GM10847 (cell line): ENCODE data around the gene ETV7.

Experiments
- POLR2A ChIP-seq: IDR thresholded peaks from 2 replicates; pipeline ENCODE4 v1.6.1; 2011; ENCODE audit not compliant: insufficient read length; ENCODE audit errors: extremely low read depth

ETV7 gene

DNA sequence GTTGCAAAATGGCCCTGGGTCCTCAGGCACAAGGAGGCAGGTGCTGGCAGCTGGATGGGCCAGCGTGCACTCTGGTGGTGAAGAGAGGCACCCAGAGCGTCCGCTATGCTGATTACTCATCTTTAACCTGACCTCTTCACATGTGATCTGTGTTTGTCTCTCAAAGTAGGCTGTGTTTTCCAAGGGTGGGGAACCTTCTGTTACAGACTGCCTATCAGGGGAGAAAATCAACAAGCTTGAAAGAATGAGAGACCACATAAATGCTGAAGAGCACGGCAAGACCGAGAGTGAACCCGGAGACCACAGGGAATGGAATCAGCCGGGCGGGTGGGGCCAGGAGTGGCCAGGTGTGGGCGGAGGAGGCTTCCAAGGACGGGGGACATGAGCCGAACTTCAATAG, 67.0 kb downstream of the ETV7 start:
- no peak for TF ChIP-seq POLR2A

DNA sequence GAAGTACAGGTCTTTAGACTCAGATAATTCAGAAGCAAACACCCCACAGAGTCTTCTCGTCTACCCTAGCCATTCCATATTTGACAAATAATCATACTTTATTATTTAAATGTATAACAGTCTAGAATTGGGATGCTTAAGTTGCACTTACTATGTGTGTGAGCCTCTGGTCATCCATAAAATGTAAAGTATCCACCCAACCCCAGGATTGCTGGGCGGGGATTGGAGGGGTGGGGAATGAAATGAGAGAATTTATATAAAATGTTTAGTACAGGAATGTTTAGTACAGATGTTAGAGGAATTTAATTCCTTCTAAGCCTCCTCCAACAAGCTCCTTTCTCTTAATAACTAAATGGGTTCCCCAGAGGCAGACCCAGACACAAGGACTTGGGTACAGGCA, 67.6 kb downstream of the ETV7 start:
- no peak for TF ChIP-seq POLR2A

DNA sequence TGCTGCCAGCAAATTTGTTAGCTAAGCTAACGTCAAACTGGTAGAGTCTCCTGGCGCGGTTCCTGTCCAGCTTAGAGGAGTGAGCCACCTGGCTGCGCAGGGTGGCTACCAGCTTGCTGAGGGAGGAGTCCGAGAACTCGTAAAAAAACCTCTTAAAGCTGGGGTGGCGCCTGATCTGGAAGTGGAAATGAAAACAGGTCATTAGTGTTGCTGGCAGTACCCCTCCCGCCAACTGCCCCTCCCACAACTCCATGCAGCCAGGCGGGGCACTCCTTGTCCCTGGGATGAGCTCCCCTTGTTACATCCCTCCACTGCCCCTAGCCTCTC, 68.1 kb downstream of the ETV7 start:
- no peak for TF ChIP-seq POLR2A

DNA sequence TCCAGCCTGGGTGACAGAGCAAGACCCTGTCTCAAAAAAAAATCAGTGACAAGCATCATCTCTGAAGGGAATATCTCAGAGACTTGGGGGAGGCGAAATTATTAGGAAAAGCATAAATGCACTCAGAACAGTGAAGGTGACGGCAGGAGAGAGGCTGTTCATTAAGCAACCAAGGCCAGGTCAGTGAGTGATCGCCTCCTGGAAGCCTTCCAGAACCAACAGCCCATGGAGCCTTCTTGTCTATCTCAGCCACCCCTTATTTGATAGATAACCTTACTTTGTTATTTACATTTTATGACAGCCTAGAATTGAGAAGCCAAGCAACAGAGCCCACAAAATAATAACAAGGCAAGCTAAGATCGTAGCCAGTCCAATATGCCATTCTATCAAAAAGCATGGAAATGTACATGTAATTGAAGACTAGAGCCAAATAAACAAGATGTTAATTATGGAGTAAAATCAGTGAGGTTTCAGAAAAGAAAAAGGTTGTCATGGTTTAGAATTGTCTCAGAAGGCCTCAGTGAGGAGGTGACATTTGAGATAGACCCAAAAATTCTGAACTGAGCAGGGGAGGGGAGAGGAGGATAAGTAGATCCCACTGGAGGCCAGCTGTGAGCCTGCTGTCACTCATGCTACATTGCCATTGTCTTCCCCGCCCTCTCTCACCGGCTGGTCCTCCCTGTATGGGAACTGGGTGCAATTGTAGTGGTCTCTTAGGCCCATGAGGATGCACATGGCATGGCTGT, 68.6 kb downstream of the ETV7 start:
- TF ChIP-seq POLR2A: no peak

DNA sequence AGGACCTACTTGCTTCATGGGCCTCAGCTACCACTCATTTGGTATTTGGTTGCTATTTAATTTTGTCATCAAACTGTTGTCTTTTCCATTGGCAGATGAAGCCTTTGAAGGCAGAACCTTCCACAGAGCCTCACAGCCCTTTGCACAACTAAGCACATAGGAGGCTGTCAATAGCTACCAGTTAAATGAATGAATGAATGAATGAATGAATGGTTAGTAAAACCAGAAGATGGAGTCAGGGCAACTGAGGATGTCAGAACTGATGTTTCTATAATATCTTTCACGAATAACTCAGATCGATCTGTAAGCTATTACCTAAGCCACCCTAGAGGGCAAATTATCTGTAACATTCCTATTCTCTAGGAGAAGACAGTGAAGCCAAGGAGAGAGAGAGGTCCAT, 69.8 kb downstream of the ETV7 start:
- no peak for TF ChIP-seq POLR2A
